Activated gamma-delta T cell (primary cell): ENCODE data around the gene ZNF467.

ENCODE experiments used
- DNase-seq: peaks from one replicate; lab custom pipeline; 2025; lab: John Stamatoyannopoulos, UW

ZNF467 gene

DNA sequence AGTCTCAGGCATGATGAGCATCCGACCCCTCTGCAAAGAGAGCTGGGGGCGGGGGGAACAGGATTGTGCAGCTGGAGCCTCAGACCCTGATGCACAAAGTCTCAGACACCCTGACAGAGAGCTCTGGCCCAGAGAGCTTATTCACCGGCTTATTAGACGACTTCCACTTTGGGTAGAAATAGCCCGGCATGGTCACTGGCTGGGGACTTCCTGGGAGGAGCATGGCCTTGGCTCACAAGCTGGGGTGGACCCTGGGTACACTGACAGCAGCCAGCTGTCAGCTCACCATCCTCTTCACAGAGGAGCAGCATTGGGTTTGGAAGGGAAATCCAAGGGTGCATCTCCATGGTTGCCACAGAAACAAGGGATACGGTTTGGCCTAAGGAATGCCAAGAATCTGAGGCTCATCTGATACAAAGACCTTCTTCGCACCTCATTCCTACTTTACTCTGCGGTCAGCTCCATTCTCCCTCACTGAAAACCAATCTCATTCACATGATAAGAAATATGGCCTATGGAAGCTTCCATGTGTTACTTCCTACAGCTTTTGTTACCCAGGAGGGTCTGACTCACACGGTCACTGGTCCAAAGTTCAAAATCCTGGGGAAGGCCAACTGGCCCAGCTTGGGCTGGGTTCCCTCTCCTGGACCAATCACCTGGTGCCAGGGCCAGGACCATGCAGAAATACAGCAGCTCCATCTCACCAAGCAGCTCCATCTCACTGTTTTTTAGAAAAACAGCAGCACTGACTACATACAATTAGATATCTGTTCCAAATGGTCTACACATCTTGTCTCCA, 25.1 kb downstream of the ZNF467 start:
- no peak for DNase-seq

DNA sequence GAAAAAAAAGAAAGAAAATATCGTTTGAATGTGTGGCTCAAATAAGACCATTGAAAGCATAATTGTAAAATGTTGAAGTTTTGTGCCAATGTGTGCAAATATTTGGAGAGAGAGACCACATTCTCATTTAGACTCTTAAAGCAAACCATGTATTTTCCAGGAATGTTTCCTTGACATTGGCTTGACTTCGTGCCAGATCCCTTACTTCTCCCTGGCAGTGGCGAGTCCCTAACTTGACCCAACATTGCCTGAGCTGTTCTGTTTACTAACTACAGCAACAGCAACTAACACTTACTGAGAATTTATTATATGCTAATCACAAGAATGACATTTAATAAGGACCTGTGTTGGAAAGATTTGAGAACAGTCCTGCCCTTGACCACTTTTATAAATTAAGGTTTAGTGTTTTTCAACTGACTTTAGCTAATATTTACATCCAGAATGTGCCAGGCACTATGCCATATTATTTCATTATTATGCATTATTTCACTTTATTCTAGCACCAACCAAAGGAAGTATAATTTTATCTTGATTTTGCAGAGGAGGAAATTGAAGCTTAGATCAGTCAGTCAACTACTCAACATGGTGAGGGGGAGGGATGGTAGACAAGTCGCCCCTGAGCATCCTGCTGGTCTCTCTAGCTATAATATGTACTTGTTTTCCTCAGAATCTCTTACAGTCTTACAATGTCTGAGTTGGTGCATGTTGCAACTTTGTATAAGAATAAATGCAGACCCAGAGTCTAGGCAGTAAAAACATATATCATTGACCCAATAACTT, 29.7 kb downstream of the ZNF467 start:
- DNase-seq, result no peak

DNA sequence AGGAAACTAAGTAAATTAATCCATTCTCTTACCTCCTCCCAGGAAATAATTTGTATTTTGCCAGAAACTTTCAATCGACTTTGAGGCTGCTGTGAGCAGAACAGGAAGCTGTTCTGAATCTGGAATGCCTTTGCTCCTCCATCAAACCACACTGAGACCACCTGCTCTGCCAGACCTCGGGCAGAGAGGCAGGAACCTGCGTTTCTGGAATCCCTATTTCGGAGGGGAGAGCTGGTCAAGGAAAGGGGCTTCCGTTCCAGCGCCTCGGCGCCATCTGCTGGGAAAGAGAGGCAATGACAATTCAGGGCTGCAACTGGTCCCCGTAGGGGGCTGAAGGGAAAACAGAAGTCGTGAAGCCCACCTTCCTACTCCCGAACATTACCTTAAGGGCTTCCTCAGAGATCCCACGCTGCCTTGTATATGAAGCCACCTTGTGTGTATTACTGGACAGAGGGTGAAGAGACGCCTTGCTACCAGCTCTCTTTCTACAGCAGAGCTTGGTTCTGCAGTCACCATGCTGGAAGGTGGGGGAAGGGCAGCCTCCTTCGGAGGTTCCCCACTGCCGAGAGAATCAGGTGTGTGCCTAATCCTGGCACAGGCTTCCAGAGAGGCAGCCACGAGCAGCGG, 31.2 kb downstream of the ZNF467 start:
- no peak for DNase-seq

DNA sequence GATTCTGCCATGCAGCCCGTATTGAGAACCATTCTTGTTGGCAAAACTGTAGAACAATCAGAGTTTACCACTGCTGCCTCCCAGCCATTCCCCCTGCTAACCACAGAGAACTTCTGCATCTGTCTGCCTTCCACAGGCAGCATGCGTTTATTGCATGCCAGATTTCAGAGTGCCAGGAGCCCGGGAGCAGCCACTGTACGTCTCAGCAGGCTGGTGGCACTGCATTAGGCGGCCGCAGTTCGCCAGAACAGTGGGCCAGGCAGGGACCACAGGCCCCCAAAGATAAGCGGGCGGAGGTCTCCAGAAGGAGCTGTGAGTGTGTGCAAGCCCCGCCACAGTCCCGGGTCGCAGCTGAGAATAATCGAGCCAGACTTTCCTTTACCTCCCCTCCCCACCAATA, 31.8 kb downstream of the ZNF467 start:
- DNase-seq, result no peak

DNA sequence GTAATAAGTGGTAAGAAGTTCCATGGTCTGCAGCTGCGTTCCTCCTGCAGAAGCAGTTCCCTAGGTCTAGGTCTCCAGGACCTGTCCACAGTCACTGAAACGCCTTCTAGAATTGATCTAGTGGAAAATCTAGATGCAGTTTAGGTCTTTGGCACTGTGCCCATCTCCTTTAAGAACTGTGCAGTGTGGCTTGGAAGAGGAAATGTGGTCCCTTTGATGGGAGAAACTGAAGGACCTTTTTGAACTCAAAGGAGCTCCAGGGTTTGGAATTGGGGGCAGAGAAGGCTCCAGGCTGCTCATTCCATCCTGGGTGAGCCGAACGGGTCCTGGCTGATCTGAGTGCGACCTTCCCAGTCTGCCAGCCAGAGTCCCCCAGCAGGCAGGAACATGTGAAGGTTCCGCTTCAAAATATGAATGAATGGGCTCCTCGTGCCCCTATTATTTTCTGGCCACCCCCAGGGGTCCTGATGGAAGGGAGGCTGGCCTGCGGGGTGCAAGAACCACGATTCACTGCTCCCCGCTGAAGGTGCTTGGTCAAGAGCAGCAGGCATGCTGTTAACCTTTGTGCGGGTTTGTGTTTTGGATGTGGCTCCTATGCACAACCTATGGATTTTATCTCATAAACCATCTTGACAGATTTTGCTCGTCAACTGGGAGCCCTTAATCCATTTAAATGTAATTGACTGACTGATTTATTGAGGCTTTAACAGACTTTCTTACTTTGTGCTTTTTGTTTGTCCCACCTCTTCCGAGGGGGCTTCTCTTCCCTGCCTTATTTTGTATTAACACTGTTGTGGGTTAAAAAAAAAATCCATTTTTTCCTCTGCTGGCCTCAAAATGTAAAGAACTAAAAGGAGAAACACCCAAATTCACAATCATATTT, 36.7 kb downstream of the ZNF467 start:
- no peak for DNase-seq

DNA sequence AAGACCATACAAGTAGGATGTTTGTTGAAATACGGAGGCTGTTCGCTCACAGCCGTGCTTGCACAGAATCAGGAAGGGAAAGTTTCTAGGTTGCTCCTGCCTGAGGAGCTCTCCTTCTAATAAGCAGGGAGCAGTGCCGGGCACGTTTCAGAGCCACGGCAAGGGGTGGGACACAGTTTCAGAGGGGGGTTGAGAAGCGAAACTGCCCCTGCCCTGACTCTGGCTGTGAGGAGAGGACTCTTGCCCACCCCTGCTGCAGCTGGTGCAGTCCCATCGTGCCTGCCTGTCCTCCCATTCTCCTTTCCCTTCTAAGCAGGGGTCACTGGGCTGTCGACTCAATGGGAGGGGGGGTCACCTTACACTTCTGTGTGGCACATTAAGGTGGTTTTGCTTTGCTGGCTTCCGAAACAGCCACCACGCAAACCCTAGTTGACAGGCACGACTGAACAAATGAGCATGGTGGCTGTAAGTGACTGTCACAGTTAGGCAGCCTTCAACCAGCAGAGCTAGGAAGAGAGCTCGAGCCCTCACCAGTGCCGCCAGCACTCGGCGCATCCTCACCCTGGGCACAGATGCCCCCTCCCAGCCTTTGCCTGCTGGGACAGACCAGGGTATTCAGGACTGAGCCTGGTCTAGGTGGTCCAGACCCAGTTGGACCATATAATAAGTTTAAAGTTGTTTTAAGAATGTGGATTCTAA, 37.5 kb downstream of the ZNF467 start:
- no peak for DNase-seq

DNA sequence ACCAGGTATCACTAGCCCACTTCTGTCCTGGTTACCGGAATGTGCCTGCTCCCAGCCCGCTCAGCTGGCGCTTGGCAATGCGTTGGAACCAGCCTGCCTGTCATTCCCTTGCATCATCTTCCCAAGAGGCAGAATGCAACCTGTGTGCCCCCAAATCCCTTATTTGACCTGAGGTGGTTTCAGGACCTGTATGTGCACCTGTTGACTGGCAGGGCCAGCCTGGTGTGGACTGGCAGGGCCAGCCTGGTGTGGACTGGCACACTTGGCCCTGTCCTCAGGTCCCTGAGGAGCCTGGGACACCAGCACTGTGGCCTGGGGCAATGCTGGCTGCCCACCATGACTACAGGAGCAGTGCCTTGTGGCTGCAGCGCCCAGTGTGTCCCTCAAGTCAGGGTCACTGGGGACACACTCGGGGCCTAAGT, 38.2 kb downstream of the ZNF467 start:
- DNase-seq, result no peak

DNA sequence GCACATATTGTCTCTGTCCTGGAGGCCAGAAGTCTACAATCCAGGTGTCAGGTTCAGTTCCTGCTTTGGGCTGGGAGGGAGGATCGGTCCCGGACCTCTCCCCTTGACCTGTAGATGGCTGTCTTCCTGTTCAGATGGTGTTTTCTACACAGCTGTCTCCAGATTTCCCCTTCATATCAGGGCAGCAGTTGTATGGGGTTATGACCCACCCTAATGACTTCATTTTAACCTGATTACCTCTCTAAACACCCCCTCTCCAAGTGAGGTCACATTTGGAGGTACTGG, 38.7 kb downstream of the ZNF467 start:
- DNase-seq, result no peak

DNA sequence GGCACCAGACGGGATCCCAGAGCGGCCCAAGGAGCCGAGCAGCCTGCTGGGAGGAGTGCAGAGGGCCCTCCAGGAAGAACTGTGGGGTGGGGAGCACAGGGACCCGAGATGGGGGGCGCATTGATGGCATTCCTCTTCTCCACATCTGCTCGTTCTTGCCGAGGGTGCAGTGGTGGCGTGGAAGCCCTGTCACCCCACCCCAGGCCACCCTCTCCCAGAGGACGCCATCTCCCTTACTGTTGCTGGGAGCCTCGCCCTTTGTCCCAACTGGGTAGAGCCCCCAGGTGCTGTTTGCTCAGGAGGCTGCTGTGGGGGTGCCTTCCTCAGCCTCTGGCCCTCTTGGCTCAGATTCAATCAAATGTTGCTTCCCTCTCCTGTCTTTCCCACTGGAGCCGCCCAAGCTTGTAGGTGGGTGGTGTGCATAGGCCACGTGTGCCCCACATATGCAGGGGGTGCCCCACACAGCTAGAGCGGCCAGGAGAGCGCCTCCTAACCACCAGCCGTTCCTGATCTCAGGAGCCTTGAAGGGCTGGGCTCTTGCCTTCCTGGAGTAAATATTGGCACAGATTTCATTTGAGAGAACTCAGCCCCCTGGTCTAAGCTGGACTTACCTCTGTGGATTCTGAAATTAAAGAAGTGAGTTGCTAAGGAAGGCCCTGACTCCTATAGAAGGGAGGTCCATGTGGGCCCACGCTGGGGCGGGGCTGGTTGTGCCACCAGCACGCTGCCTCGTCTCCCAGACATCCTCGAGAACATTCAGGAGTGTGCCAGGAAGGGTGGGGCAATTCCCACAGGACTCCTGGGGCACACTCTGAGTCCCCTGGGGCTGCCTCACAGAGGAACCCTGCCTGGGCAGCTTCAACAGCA, 39.2 kb downstream of the ZNF467 start:
- DNase-seq, result no peak

DNA sequence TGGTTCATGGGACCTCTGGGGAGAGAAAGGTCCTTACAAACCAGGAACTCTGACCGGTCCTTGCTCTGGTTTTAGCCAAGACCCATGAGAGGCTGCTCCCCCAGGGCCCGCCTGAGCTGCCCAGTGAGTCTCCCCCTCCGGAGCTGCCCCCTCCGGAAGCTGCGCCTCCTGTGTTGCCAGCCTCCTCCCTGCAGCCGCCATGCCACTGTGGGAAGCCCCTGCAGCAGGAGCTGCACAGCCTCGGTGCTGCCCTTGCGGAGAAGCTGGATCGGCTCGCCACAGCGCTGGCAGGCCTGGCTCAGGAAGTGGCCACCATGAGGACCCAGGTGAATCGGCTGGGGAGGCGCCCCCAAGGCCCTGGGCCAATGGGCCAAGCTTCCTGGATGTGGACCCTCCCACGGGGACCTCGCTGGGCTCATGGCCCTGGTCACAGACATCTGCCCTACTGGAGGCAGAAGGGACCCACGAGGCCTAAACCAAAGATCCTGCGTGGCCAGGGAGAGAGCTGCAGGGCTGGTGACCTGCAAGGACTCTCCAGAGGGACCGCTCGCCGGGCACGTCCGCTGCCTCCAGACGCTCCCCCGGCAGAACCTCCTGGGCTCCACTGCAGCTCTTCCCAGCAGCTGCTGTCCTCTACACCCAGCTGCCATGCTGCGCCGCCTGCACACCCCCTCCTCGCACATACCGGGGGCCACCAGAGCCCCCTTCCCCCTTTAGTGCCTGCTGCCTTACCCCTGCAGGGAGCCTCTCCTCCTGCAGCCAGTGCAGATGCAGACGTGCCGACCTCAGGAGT, 40.1 kb downstream of the ZNF467 start:
- DNase-seq, result no peak

DNA sequence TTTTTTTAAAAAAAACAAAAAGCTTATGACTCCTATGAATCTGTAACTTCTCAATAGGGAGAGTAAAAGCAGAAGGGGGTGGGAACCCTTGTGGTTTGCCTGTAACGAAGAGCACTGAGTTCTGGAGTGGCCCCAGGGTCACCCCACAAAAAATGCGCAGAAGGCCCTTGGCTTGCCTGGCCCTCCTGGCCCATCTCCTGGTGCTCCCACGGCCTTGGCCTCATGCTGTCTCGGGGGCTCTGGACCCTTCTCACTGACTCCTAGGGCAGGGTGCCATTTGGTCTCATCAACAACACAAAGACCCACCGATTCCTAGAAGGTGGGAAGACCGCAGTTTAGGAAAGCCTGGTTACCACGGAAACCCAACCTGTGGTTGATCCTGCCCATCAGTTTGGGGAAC, 40.8 kb downstream of the ZNF467 start:
- DNase-seq, result no peak

DNA sequence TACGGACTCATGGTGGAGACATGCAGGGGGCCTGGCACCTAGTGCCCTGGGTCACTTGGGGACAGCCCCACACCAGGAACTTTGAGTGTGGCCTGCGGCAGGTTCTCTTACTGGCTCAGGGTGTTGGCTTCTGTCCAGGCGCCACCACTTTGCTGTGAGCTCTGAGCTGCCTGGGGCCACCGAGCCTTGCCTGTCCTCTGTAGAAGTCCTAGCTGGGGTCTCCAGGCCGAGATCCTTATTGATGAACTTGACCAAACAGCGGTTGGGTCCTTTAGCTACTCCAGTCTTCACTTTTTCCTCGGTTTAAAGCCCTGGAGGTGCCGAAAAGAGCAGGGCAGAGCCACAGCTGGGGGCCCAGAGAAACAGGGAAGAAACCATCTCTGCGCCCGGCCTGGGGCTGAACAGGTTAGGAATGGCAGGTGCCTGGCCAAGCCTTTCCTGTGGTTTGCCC, 41.3 kb downstream of the ZNF467 start:
- DNase-seq, result no peak

DNA sequence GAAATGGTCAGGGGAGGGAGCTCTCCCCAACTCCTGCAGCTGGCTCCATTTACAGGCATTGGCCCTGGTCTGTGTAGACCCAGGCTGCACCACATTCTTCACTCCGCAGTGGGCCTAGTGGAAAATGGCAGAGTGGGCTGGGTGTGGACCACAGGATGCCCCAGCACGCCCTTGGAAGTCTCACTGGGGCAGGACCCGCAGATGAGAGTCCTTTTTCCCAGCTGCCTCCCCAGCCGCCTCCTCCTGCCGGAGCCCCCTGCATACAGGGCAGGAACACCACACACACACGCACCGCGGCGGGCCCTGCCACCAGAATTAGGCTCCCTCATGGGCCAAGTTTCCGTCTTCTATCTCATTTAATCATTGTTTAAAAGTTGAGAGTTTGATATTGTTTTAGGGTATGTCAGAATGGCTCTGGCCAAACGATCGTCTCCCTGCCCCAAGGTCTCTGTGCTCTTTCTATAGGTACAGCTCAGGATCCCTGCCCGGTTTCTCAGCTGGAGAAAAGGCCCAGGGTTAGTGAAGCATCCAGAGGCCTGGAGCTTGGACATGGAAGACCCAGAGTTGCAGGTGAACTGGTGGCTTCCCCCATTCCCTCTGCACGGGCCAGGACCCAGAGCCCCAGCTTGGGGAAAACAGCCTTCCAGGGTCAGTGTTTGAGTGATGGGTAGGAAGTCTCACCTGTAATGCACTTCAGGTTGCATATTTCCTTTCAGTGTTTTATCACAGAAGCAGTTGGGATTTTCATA, 42.0 kb downstream of the ZNF467 start:
- DNase-seq, result no peak

DNA sequence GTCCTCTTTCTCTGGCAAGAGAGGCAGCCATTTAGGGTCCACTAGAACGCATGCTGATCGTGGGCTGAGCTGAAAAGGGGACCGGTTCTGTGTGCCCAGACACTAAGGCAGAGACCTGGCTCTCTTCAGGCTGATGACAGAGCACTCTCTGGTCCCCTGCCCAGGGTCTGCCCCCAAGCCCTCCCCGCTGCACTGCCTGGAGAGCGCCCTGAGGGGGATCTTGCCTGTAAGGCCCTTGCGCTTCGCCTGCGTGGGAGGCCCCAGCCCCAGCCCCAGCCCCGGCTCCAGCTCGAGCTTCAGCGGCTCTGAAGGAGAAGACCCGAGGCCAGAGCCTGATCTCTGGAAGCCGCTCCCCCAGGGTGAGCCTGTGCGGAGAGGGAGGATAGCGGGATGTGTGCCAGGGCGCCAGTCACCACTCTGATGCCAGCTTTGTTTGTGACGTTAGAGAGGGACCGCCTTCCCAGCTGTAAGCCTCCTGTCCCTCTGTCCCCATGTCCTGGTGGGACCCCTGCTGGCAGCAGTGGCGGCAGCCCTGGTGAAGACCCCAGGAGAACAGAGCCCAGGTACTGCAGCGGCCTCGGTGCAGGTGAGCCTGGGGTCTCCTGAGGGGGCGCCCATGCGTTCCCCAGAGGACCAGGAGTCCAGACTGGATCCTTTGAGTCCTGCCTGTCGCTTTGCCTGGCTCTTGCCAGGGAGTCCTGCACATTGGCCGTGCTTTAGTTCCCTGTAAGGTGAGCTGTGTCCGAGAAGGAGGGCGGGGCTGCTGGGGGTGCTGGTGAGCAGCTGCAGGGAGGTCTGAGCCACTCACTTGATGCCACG, 43.2 kb downstream of the ZNF467 start:
- no peak for DNase-seq

DNA sequence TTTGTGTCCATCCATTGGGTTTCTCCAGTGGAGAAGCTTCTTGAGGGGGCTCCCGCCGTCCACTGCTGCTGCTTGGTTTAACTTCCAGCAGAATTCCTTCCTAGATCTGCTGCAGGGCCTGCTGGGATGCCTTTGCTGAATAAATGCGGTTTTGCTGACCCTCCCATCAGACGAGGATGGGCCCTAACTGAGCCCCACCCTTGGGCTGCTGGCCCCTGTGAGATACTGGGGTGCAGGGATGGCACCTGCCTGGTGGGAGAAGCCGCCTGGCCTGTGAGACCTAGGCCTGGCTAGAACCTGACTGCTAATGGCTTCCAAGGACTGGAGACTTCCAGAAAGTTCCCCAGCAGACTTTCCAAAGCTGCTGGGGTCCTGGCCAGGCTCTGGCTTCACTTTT, 43.8 kb downstream of the ZNF467 start:
- no peak for DNase-seq

DNA sequence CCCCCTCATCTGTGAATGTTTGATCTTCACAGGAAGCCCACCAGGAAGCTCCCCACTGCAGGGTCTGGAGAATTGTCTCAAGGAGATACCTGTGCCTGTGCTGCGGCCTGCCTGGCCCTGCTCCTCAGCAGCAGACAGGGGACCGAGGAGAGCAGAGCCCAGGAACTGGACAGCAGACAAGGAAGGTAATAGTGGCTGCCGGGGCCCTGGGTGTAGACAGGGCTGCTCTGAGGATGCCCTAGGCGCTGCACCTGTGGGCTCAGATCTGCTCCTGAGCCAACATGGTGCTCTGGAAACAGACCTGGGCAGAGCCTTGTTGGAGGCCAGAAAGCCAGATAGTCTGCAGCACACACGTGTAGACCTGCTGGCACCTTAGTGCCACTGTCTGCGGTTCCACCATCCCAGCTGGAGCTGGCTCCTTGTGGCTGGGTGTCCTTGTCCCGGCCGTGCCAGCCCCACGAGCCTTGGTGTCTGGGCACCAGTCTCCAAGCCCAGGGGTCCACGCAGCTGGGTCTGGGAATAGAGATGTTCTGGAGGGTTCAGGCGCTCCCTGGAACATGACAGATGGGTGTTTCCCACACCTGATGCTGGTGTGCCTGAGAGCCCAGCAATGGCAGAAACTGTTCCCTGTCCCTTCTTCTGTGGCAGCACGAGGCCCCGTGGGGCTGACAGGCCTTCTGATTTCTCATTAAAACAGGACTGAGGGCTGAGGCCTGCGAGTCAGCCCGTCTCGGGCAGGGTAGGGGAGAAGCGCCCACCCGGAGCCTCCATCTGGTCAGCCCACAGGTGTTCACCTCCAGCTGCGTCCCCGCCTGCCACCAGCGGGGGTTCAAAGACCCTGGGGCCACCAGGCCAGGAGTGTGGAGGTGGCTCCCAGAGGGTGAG, 44.7 kb downstream of the ZNF467 start:
- no peak for DNase-seq

DNA sequence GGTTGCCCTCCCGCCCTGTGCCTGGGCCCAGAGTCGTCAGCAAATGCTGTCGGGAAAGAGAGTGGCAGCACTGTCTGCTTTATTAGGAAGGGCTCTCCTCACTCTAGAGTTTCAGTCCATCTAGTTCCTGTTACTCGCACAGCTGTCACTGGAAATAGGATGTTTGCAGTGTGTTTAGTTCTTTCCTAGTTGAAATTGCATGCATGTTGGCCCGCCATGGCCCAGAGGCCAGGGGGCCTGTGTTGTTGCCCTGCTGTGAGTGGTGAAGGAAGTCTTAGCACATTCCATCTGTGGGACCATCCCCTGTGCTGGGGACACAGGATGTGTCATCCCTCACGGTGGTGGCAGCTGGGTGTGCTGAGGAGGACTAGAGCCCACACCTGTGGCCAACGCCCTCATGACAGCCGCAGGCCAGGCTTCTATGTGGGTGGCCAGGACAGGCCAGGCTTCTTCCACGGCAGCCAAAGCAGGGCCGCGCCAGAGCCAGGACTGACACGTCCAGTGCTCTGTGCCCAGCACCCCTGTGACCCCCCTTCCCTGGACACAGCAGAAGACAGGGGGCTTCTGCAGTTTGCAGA, 45.4 kb downstream of the ZNF467 start:
- no peak for DNase-seq
